Measurements from ENCODE around the gene SLC16A13.
"Not testable (repeated sequence)": the region's sequence is repeated elsewhere in the genome, so short reads cannot be mapped to it uniquely, and the experiment has no call there.

Gene SLC16A13

DNA sequence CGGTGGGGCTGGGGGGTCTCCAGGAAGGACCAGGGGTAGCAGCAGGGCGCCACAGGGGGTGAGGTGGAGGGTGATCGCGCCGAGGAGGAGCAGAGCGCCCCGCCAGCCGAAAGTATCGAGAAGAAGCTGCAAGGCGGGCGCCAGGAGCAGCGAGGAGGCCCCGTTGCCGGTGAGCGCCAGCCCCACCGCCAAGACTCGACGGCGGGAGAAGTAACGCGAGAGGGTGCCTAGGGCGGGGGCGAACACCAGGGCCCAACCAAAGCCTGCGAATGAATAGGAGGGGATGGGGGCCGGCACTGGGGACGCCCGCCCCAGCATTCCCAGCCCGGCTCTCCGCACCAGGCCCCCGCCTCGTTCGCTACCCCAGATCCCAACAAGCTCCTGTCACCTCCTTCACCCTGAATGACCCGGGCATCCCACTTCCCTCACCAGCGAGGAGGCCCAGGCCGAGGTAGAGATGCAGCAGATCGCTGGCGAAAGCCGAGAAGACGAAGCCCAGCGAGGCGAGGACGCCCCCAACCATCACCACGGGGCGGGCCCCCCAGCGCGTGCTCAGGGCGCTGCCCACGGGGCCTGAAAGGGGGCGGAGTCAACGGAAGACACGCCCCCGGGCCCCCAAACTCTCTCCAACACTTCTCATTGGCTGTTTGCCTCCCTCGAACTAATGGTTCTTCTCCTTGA lies 6.8 kb downstream of the SLC16A13 start:
- no peak overlapping the region for H3K4me3 ChIP-seq (ENCODE audit: control insufficient read depth, low read depth, low read length)
- TF ChIP-seq, protein P1, sequence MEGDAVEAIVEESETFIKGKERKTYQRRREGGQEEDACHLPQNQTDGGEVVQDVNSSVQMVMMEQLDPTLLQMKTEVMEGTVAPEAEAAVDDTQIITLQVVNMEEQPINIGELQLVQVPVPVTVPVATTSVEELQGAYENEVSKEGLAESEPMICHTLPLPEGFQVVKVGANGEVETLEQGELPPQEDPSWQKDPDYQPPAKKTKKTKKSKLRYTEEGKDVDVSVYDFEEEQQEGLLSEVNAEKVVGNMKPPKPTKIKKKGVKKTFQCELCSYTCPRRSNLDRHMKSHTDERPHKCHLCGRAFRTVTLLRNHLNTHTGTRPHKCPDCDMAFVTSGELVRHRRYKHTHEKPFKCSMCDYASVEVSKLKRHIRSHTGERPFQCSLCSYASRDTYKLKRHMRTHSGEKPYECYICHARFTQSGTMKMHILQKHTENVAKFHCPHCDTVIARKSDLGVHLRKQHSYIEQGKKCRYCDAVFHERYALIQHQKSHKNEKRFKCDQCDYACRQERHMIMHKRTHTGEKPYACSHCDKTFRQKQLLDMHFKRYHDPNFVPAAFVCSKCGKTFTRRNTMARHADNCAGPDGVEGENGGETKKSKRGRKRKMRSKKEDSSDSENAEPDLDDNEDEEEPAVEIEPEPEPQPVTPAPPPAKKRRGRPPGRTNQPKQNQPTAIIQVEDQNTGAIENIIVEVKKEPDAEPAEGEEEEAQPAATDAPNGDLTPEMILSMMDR (conservative IDR thresholded peaks at IDR 0.05; ENCODE audit: control insufficient read depth, insufficient read depth, low read depth, low read length): no peak
- no peak for DNase-seq (ENCODE audit: low read depth)

DNA sequence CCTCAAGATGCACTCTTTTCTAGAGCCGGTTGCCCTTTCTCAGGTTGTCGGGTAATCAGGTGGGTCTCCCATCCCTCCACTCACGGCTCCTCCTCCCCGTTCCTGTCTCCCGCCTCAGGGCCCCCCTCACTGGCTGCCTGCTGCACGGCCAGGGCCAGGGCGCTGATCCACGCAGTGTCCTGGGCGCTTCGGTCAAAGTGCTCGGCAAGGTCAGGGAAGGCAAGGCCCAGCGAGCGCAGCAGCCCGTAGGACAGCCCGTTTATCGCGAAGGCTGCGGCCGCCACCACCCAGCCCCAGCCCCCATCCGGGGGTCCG lies 7.3 kb downstream of the SLC16A13 start:
- TF ChIP-seq, protein P1 (conservative IDR thresholded peaks at IDR 0.05; ENCODE audit: control insufficient read depth, insufficient read depth, low read depth, low read length): no peak
- DNase-seq (ENCODE audit: low read depth): no peak

DNA sequence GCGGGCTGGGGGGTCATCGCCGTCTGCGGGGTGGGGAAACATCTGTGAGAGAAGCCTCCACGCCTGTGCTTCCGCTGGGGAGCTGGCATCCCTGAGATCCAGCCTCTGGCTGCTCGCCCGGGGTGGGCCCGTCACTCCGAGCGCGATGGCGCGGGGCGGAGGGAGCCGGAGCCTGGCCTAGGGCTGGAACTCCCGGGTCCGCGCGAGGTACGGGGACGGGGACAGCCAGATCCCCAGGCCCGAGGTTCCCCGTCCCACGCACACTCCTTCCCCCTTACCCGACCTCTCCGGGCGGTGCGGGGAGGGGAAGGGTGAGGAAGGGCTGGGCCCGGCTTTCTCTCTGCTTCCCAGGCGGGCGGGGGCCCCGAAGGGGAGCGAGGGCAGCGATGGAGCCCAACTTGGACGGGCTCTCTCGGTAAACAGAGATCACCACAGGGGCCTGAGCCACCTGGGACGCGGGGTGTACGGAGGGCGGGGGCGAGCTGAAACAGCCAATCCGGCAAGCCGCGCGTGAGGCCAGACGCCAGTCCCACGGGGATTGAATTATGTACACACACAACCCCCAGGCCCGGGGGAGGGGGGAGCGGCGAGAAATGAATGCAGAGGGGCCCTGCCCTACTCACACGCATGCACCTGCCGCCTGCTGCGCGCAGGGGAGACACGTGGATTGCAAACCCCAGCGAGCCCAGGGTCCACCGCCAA lies 7.8 kb downstream of the SLC16A13 start, which contains the start of gene SLC16A11:
SLC16A11 (minus strand) TSS at position 596 of the 702 bp plus-strand sequence; CDS start at position 17, 579 bp downstream.
- peak within 1 kb of the TSS; percentile 26 for H3K4me3 ChIP-seq (ENCODE audit: control insufficient read depth, low read depth, low read length)
- DNase-seq (ENCODE audit: low read depth): no peak
- TF ChIP-seq, protein P1 (conservative IDR thresholded peaks at IDR 0.05; ENCODE audit: control insufficient read depth, insufficient read depth, low read depth, low read length): no peak

More for the DNA sequence above, 7.3 kb downstream of the SLC16A13 start:
- H3K4me3 ChIP-seq (ENCODE audit: control insufficient read depth, low read depth, low read length): peak overlapping the region; percentile 26

DNA sequence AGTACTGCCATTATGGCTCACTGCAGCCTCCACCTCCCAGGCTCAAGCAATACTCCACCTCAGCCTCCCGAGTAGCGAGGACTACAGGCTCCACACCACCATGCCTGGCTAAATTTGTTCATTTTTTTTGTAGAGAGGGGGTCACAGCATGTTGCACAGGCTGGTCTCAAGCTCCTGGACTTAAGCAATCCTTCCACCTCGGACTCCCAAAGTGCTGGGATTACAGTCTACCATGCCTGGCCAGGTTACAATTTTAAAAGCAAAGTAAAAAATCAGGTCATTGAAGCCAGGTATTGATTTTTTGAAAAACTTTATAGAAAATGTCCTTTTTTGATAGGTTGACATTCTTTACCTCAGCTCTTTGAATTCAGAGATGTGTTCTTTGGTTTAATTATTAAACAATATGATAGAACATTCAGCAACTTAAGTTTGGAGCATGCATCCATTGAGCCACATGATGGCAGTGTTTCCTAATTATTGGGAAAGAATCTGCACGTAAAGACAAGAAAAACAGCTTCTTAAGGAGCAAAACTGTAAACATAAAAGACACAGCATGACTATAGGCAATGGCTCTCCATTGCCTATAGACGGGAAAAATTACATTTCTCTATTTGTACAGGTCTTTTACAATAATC lies 9.8 kb downstream of the SLC16A13 start:
- DNase-seq (ENCODE audit: low read depth): peak; percentile 84
- no peak overlapping the region for H3K4me3 ChIP-seq (ENCODE audit: control insufficient read depth, low read depth, low read length)
- TF ChIP-seq, protein P1 (conservative IDR thresholded peaks at IDR 0.05; ENCODE audit: control insufficient read depth, insufficient read depth, low read depth, low read length): peak; percentile 88

DNA sequence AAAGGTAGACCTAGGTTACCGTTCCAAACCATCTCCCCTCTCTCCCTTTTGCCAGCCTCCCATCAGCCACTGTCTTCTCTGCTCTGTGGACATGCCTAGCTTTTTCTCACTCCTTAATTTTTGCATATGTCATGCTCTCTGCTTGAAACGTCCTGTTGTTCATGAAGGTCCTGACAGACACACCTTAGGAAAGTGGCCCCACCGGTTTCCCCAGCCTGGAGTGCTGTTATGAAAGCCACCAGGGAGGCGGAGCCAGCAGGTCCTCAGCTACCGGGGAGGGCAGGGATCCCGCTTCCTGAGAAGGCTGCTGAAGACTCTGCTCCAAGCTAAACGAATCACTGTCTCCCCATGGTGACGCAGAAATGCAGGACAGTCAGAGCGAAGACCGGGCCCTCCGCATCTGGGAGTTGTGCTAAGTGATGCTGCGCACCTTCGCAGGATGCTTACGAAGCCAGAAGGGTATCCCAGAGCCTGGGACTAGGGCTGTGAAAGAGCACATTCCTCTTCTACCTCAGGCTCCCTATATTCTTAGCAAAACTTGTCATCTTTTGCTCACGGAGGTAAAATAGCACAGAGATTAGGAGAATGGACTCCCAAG lies 10.4 kb downstream of the SLC16A13 start:
- TF ChIP-seq, protein P1 (conservative IDR thresholded peaks at IDR 0.05; ENCODE audit: control insufficient read depth, insufficient read depth, low read depth, low read length): no peak
- H3K4me3 ChIP-seq (ENCODE audit: control insufficient read depth, low read depth, low read length): no peak overlapping the region

DNA sequence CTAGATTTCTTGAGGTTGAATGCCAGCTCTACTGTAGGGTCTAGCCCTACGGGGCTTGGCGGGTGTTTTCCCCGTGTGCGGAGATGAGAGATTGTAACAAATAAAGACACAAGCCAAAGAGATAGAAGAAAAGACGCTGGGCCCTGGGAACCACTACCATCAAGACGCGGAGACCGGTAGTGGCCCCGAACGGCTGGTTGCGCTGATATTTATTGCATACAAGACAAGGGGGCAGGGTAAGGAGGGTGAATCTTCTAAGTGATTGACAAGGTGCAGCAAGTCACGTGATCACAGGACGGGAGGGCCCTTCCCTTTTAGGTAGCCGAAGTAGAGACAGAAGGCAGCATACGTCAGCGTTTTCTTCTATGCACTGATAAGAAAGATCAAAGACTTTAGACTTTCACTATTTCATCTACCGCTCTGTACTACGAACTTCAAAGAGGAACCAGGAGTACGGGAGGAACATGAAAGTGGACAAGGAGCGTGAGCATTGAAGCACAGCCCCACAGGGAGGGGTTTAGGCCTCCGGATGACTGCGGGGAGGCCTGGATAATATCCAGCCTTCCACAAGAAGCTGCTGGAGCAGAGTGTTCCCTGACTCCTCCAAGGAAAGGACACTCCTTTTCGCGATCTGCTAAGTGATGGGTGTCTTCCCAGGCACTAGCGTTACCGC lies 11.0 kb downstream of the SLC16A13 start:
- not testable (repeated sequence) for H3K4me3 ChIP-seq (ENCODE audit: control insufficient read depth, low read depth, low read length); DNase-seq (ENCODE audit: low read depth)

More for the DNA sequence above, 10.4 kb downstream of the SLC16A13 start:
- no peak for DNase-seq (ENCODE audit: low read depth)
